Effector CD4-positive, alpha-beta T cell (primary cell): ENCODE measurements around the gene DOCK1.

Experiments used
- DNase-seq: peaks from one replicate; pipeline ENCODE4 v3.0.0-alpha.2; 2020

The DOCK1 gene

GRCh38 chr10:127190427-127190826 is 285.2 kb downstream of the DOCK1 start:
- DNase-seq = no peak

- DNase-seq = no peak
These were observed 287.9 kb downstream of the DOCK1 start for GRCh38 chr10:127193125-127193524.

GRCh38 chr10:127194111-127194510 is 288.9 kb downstream of the DOCK1 start:
- no peak for DNase-seq

- DNase-seq = no peak
These were observed 289.4 kb downstream of the DOCK1 start for GRCh38 chr10:127194599-127194998.

GRCh38 chr10:127195041-127195506 is 289.8 kb downstream of the DOCK1 start:
- no peak for DNase-seq

- DNase-seq = no peak
These were observed 290.5 kb downstream of the DOCK1 start for GRCh38 chr10:127195571-127196281.

GRCh38 chr10:127196282-127197153 is 291.3 kb downstream of the DOCK1 start, which contains the start of gene INSYN2A:
Gene INSYN2A, minus strand, starts transcription at chr10:127196591. Its CDS starts 20,196 bp downstream, at chr10:127176395.
- no peak for DNase-seq

GRCh38 chr10:127197154-127197432 is 291.9 kb downstream of the DOCK1 start:
- DNase-seq = no peak

GRCh38 chr10:127198307-127198706 is 293.1 kb downstream of the DOCK1 start:
- DNase-seq = no peak

GRCh38 chr10:127198721-127199120 is 293.5 kb downstream of the DOCK1 start:
- DNase-seq = no peak

GRCh38 chr10:127200646-127201045 is 295.4 kb downstream of the DOCK1 start:
- DNase-seq = no peak

- DNase-seq = no peak
These were observed 297.8 kb downstream of the DOCK1 start for GRCh38 chr10:127203067-127203466.

- DNase-seq = no peak
These were observed 301.9 kb downstream of the DOCK1 start for GRCh38 chr10:127207081-127207480.

GRCh38 chr10:127210936-127211466 is 305.8 kb downstream of the DOCK1 start:
- DNase-seq = no peak

GRCh38 chr10:127215866-127216265 is 310.6 kb downstream of the DOCK1 start:
- no peak for DNase-seq

- DNase-seq = no peak
These were observed 311.0 kb downstream of the DOCK1 start for GRCh38 chr10:127216274-127216673.

- no peak for DNase-seq
These were observed 311.6 kb downstream of the DOCK1 start for GRCh38 chr10:127216786-127217185.

GRCh38 chr10:127218658-127219057 is 313.4 kb downstream of the DOCK1 start:
- DNase-seq = no peak

- DNase-seq = no peak
These were observed 316.1 kb downstream of the DOCK1 start for GRCh38 chr10:127221281-127221680.

- no peak for DNase-seq
These were observed 321.8 kb downstream of the DOCK1 start for GRCh38 chr10:127227027-127227426.

- DNase-seq = no peak
These were observed 322.4 kb downstream of the DOCK1 start for GRCh38 chr10:127227663-127228062.

- DNase-seq = no peak
These were observed 323.1 kb downstream of the DOCK1 start for GRCh38 chr10:127228195-127228787.

- DNase-seq = no peak
These were observed 329.1 kb downstream of the DOCK1 start for GRCh38 chr10:127234306-127234800.
